HL-60 (cell line): ENCODE results near the gene TBC1D7.

Source experiments
- DNase-seq, 2 experiments: peaks; one replicate each; pipeline ENCODE4 v3.0.0-alpha.2; 2010 to 2020; ENCODE audit warnings: low read depth in 1 of 2, low spot score in 1 of 2
- H3K27ac ChIP-seq: fragments of 250-450 bp; sonication (Bioruptor Pico); replicated peaks from 2 replicates; pipeline ENCODE4 v1.5.1; 2020; ENCODE audit warnings: mild to moderate bottlenecking, moderate library complexity
- H3K27me3 ChIP-seq: fragments of 250-450 bp; sonication (Bioruptor Pico); 2 replicates; pipeline ENCODE4 v1.5.1; 2021; ENCODE audit warnings: mild to moderate bottlenecking, moderate library complexity; ENCODE audit not compliant: insufficient read depth, poor library complexity, severe bottlenecking
- H3K4me3 ChIP-seq: replicated peaks from 2 replicates; pipeline ENCODE4 v1.5.1; 2011; ENCODE audit warnings: mild to moderate bottlenecking, control low read depth, low read length; ENCODE audit not compliant: insufficient read depth
- GABPA ChIP-seq: IDR thresholded peaks from 2 replicates; pipeline ENCODE4 v1.6.1; 2012; ENCODE audit warnings: low read depth
- POLR2AphosphoS5 ChIP-seq: IDR thresholded peaks from 2 replicates; pipeline ENCODE4 v1.6.1; 2012; ENCODE audit warnings: low read depth
- SPI1 ChIP-seq: IDR thresholded peaks from 2 replicates; pipeline ENCODE4 v1.6.1; 2012; ENCODE audit warnings: low read depth, mild to moderate bottlenecking, borderline replicate concordance
- TF ChIP-seq, protein P1 (sequence below): IDR thresholded peaks from one replicate; pipeline ENCODE4 v1.5.1; 2011; ENCODE audit warnings: low read length, control low read depth, inconsistent platforms; ENCODE audit not compliant: insufficient read depth
- TF ChIP-seq, protein P2 (sequence below): IDR thresholded peaks from 2 replicates; pipeline ENCODE4 v1.6.1; 2012; ENCODE audit warnings: low read depth; ENCODE audit not compliant: insufficient replicate concordance

TBC1D7 gene

DNA sequence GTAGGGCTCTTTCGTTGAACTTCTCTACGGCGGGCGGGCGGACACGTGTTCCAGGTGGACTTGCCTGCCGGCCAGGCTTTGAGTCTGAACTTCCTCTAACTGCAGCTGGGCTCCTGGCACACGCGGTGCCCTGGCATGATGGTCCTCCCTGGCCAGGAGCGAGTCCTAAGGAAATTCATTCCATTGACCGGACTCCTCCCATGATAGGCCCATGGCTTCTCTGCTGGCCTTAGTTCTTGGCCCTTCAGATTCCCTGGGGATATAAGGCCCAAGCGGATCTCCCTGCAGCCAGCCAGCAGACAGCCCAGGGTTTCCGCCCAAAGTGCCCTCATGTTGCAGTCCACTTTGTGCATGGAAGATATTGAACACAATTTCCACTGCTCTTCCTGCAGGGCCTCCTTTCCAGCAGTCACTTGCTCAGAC is 39.4 kb downstream of the TBC1D7 start:
- Histone ChIP-seq H3K27me3 (no peaks in the 10 kb centered on the region), H3K4me3 (no peak overlapping the region), H3K27ac (no peak overlapping the region)
- DNase-seq, result no peak
- TF ChIP-seq POLR2AphosphoS5 (no peak), SPI1 (no peak), GABPA (no peak)
- TF ChIP-seq, protein P1, sequence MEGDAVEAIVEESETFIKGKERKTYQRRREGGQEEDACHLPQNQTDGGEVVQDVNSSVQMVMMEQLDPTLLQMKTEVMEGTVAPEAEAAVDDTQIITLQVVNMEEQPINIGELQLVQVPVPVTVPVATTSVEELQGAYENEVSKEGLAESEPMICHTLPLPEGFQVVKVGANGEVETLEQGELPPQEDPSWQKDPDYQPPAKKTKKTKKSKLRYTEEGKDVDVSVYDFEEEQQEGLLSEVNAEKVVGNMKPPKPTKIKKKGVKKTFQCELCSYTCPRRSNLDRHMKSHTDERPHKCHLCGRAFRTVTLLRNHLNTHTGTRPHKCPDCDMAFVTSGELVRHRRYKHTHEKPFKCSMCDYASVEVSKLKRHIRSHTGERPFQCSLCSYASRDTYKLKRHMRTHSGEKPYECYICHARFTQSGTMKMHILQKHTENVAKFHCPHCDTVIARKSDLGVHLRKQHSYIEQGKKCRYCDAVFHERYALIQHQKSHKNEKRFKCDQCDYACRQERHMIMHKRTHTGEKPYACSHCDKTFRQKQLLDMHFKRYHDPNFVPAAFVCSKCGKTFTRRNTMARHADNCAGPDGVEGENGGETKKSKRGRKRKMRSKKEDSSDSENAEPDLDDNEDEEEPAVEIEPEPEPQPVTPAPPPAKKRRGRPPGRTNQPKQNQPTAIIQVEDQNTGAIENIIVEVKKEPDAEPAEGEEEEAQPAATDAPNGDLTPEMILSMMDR, result no peak
- TF ChIP-seq, protein P2, sequence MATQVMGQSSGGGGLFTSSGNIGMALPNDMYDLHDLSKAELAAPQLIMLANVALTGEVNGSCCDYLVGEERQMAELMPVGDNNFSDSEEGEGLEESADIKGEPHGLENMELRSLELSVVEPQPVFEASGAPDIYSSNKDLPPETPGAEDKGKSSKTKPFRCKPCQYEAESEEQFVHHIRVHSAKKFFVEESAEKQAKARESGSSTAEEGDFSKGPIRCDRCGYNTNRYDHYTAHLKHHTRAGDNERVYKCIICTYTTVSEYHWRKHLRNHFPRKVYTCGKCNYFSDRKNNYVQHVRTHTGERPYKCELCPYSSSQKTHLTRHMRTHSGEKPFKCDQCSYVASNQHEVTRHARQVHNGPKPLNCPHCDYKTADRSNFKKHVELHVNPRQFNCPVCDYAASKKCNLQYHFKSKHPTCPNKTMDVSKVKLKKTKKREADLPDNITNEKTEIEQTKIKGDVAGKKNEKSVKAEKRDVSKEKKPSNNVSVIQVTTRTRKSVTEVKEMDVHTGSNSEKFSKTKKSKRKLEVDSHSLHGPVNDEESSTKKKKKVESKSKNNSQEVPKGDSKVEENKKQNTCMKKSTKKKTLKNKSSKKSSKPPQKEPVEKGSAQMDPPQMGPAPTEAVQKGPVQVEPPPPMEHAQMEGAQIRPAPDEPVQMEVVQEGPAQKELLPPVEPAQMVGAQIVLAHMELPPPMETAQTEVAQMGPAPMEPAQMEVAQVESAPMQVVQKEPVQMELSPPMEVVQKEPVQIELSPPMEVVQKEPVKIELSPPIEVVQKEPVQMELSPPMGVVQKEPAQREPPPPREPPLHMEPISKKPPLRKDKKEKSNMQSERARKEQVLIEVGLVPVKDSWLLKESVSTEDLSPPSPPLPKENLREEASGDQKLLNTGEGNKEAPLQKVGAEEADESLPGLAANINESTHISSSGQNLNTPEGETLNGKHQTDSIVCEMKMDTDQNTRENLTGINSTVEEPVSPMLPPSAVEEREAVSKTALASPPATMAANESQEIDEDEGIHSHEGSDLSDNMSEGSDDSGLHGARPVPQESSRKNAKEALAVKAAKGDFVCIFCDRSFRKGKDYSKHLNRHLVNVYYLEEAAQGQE, result no peak

DNA sequence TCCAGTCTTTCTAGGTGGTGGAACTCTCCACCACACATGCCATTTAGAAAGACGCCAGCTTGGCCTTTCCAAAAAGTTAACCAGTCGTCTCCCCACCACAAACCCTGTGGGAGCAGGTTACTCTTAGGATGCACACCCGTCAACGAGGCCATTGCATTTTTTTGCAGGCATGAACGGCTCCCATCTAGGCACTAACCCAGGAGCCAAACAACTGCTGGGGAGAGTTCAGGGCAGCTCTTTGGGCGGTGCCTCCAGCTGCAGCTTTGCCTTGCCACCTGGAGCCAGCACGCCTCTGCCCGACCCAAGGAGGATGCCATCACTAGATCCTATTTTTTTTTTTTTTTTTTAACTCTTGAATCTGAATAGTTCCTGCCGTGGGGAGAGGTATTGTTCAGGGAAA is 39.9 kb downstream of the TBC1D7 start:
- Histone ChIP-seq H3K27me3 (no peaks in the 10 kb centered on the region), H3K27ac (no peak overlapping the region), H3K4me3 (no peak overlapping the region)
- DNase-seq, result no peak
- TF ChIP-seq, protein P2, result no peak
- TF ChIP-seq GABPA, result no peak
- TF ChIP-seq POLR2AphosphoS5, result no peak
- TF ChIP-seq SPI1, result no peak
- TF ChIP-seq, protein P1, result no peak

DNA sequence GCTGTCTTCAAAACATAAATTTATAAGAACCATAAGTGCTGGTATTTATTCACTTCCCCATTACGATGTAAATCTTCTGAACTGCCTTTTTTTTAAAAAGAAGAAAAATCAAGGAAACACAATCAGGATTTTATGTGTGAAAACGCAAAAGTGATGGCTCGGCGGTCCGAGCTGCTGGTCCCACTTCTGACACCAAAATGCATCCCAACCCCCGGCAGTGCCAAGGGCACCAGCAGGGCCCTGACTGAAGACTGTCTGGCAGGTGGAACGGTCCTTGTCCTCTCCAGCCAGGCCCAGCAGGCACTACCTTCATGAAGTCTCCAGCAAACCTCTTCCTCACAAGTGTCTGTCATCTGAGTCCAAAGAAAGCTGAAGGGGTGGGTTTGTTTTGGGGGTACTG is 41.2 kb downstream of the TBC1D7 start:
- H3K4me3 ChIP-seq, result no peak overlapping the region
- TF ChIP-seq POLR2AphosphoS5 (no peak), GABPA (no peak), SPI1 (no peak)
- TF ChIP-seq, protein P1, result no peak
- TF ChIP-seq, protein P2, result no peak
- no peak for DNase-seq
- H3K27me3 ChIP-seq, result no peaks in the 10 kb centered on the region
- H3K27ac ChIP-seq, result no peak overlapping the region
